ENCODE results near the gene SLCO2A1. TPM values are rescaled to one million over a fixed set of nuclear protein-coding genes. Genes with fewer than 3 reads are reported as not detected.

Gene SLCO2A1
- total RNA-seq, 1 donor from 2014 or later = 59.2 TPM

DNA sequence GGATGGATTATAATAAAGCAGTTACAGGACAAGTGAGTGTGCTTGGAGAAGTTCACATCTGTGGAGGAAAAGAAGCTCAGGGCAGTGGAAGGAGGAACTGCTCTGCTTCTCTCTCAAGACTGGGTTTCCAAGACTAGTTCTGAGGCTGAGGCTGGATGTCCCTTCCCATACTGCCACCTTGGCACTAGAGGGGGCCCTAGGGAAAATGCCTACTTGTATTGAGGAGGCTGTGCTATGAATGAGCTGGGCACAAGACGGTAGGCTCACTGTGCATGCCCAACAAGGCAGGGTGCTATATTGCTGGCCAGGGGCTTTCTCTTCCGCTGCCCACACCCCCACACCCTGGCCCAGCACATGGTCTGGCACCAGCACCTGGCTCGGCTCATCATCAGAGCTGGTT lies 65.2 kb downstream of the SLCO2A1 start:
- DNase-seq (ENCODE audit: low spot score) = no peak
- intact Hi-C loops (cut with DNase I) = no loop called here

DNA sequence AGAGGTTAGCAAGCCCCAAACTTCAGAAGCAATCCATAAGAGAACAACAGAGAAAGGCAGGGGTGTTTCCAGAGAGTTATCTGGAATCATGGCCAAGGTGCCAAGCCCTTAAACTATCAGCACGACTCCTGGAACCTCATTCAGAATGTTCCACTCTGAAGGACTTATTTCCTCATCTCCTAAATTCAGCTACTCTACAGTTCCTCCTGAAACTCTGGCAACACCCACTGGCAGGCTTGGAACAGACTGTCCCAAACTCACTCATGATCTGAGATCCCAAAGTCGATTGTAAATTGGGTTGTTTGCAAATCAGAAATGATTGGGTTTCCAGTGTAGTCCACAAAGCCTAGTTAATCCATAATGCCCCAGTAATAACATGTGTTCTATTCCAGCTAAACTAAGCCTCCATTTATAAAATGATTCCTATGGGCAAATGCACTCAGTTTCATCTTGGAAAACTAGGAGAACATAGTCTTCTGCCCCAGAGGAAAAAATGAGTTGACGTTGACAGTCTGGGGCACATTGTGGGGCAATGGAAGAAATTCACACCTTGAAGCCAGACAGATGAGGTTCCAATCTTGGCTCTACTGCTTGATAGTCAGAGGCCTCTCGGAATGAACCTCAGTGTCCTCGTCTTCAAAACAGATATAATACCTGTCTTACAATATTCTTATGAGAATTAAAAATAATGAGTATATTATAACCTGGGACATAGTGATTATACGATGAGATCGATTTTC lies 65.9 kb downstream of the SLCO2A1 start:
- DNase-seq (ENCODE audit: low spot score) = no peak
- intact Hi-C loops (cut with DNase I) = no loop called here

DNA sequence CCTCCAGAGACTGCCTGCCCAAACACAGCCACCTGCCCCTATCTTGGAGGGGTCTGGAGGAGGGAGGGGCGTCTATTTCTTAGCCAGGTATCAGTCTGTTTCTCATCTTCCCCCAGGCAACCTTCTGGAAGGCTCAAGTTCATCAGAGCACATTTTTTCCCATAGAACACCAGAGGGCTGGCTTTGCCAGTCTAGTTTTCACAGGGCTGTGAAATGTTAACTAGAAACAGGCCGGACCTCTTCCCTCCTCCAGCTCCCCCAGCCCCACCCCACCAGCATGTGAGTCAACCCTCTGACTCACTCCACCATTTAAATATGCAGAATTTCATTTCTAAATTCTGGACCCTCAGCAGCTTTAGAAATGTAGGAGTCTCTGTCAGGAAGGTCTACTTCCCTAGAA lies 66.9 kb downstream of the SLCO2A1 start:
- intact Hi-C loops (cut with DNase I) = no loop called here
- no peak for DNase-seq (ENCODE audit: low spot score)

DNA sequence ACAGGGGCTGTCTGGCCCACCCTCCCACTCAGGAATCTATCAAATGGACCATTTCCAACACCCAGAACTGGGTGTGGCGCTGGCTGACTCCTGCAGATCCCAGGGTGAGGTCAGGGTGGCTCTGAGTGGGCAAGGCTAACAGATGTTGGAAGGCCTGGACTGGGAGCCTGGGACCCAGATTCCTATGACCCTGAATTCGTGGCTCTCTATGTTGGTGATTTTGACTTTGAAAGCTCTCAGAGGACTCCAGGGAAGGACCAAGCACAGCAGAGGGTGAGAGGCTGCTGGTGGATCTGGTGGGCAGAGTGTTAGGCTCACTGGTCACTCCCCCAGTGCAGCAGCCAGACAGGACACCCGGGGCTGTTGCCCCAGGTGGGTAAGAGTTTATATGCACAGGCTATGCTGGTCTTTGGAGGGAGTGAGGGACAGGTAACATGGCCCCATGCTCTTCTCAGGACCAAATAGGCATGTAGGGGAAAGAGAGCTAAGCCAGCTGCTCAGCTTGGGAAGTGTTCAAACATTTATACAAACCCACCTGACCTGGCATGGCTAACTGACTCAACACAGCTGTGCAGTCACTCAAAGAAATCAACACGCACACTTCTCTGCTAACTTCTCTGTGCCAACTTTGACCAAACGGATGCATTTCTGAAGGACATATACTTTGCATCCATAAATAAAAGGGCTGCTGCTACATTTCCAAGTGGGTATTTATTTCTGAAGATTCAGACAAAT lies 71.5 kb downstream of the SLCO2A1 start:
- no peak for DNase-seq (ENCODE audit: low spot score)
- intact Hi-C loops (cut with DNase I) = no loop called here

DNA sequence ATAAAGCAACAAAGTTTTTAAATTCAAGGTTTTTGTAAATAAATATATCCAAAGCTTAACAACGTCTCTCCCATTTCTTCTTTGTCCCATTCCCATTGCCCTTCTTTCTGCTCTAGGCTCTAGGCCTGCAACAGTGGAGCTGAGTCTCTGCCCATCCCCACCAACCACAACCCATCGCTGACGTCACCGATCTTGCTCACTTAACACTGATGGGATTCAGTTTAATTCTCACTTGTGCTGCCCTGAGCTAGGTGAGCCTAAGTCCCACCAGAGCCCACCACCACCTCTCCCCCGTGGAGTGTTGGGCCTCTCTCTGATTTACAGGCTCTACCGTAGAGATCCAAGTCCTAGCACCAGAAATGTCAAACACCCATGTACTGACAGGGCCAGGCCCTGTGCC lies 72.7 kb downstream of the SLCO2A1 start:
- no peak for DNase-seq (ENCODE audit: low spot score)
- intact Hi-C loops (cut with DNase I) = no loop called here

DNA sequence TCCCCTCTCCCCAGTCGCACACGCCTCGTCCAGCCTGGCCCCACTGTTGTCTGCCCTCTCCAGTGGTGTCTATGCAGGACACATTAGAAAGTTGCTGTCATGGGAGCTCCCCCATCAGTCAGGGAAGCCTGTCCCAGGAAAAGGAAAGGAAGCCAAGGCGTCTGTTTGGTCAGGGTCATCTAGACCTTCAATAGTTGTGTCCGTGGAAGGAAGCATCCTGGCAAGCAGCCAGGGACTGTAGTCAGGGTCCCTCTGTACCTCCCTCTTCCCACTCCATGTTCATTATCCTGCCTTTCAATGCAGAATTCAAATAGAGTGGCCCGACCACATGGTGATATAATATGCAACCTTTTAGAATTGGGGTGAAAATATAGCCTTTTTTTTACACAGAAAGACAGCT lies 73.4 kb downstream of the SLCO2A1 start:
- intact Hi-C loops (cut with DNase I) = no loop called here
- DNase-seq (ENCODE audit: low spot score) = no peak

DNA sequence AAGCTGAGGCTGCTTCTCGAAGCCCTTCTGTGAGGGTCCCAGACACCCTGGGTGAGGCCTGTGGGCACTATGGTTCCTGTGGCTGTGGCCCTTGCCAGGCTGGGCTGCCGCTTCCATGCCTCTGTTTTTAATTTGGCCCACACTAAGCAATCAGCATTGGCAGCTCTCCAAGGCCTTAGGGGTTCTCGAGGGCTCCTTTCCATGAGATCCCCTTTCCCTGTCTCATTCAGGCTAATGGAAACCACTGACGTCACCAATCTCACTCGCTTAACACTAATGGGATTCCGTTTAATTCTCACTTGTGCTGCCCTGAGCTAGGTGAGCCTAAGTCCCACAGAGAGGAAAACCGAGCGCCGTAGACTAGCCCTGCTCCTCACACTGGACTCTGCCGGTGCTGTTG lies 73.8 kb downstream of the SLCO2A1 start:
- intact Hi-C loops (cut with DNase I) = no loop called here

DNA sequence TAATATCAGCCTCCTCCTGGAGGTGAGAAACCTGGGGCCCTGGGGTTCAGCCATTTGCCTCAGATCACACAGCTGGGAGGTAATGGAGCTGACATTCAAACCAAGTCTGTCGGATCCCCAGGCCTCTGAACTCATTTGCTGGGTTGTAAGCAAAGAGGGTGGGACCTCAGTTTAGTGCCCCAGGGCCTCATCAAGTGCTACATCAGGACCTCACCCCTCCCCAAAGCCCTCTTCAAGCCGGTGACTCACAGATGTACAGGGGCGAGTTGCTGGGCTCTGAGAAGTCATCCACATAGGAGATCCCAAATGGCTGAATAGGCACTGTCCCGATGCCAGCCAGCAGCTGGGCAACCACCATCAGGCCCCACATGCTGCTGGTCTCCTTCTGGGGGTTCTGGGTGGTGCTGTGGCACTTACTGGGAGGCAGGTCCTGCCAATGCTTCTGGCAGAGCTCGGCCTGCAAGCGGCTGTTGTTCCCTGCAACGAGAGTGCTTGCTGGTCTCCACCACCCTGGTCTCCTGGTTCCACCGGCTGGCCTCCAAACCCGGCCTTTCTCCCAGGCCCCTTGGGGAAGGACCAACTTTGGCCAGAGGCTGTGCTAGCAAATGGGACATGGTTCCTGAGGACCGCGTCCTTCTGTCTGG lies 74.9 kb downstream of the SLCO2A1 start:
- intact Hi-C loops (cut with DNase I) = no loop called here
- no peak for DNase-seq (ENCODE audit: low spot score)

More for the DNA sequence above, 73.8 kb downstream of the SLCO2A1 start:
- no peak for DNase-seq (ENCODE audit: low spot score)

DNA sequence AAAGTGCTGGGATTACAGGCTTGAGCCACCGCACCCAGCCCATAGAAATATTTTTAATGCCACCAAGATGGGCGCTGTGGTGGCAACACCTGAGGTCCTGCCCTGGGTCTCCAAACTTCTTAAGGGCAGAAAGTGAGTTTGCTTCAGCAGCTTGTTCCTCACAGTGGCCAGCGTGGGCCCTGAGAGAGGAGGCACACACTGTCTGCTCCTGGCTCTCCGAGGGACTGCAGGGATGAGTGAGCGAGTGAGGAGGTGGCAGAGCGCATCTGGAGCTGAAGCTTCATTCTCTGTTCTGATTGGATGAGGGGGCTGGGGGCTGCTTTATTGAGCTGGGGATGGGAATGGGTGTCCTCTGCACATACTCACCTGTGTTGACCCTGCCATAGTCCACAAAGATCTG lies 76.4 kb downstream of the SLCO2A1 start:
- intact Hi-C loops (cut with DNase I) = no loop called here

DNA sequence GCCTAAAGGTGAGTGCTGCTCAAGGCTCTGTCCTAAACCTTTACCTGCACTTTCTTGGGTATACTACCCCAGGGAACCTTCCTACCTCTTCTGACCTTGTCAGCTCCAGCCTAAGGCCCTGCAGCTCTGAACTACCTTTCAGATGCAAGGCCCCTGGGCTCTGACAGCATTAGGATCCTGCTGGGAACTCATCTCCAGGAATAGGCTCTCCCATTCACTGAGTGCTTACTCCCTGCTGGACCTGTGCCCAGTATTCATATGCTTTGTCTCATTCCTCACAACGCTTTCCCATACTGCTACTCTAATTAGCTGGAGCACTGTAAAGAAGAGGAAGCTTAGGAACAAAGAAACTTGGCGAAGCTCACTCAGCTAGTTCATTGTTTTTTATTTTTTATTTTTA lies 80.3 kb downstream of the SLCO2A1 start:
- intact Hi-C loops (cut with DNase I) = loop anchor here (2.0 to 5.0 kb wide), 2 partner anchors 41 to 83 kb away; no protein-coding TSS in a partner anchor
- DNase-seq (ENCODE audit: low spot score) = no peak

More for the DNA sequence above, 76.4 kb downstream of the SLCO2A1 start:
- no peak for DNase-seq (ENCODE audit: low spot score)

DNA sequence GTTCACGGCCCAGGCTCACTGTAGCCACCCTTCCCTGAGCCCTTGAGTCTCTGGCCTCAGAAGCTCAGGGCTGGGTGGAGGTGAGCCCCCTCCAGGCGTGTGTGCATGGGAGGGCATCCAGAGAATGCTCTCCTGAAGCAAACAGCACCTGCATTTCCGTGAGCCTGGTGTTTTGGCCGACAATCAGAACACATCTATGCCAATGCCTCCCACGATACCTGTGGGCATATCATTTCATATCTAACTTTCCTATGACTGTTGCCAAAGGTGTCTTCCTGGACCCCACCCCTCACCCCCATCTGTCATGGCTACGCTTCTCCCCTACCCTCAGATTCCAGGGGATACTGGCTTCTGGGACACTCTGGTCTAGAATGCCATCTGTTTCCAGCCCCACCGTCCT lies 80.7 kb downstream of the SLCO2A1 start:
- intact Hi-C loops (cut with DNase I) = loop anchor here (2.0 to 5.0 kb wide), 2 partner anchors 42 to 83 kb away; no protein-coding TSS in a partner anchor

DNA sequence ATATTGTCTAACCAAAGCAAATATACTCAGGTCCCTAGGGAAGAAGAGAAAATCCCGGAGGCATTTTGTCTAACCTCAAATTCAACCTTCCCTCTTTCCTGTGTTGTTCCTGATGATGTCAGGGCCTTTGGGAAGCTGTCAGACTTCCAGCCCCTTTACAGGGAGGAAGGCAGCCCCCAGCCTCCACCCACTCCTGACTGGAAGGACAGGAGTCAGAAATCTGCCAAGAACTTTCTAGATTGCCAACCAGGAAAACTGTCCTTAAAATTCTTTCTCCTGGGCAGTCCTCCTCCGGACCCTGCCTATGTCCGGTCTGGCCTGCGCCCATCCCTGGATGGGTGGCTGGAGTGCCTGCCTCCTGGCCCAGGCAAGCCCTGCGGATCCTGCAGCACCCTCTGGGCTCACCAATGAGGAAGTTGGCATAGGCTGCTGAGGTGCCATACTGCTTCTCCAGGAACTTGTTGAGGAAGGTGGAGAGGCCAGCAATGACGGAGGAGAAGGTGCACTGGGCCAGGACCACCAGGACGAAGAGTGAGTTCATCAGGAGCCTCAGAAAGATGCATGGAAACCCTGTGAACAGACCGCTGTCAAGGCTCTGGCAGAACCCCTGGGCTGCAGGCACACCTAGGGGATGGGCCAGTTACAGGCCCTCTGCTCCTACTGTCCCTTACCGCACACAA lies 81.5 kb downstream of the SLCO2A1 start:
- DNase-seq (ENCODE audit: low spot score) = no peak
- intact Hi-C loops (cut with DNase I) = loop anchor here (2.0 to 5.0 kb wide), 2 partner anchors 43 to 84 kb away; no protein-coding TSS in a partner anchor

More for the DNA sequence above, 80.7 kb downstream of the SLCO2A1 start:
- no peak for DNase-seq (ENCODE audit: low spot score)

DNA sequence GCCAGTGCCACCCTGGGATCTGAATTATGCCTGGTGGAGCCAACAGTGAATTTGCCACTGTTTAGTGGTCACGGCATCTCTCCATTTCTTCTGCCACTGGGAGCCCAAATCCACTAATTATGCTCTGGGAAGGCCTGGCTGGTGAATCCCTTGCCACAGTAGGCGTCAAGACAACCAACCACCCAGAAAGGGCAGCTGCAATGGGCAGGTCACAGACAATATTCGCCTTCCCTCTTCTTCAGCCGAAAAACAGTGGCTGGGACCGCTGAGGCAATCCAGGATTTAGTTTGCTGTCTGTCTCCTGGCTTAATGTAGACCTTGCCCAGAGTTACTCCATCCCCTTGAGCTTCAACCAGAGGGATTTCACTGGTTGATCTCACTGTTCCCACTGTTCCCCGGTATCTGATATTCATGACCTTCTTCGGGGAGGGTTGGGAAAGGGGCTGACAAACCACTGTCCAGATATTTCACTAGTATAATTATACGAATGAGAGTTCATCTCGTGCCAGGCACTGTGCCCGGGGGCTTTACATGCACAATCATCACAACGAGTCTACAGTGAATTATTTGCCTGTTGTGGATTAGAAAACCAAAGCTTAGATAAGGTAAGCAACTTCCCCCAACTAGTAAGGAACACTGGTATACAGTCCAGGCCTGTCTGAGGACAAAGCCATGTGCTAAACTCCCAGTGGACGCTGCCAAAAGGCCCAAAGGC lies 84.2 kb downstream of the SLCO2A1 start:
- intact Hi-C loops (cut with DNase I) = loop anchor here (5.0 kb wide), 1 partner anchor 87 kb away; no protein-coding TSS in a partner anchor
- no peak for DNase-seq (ENCODE audit: low spot score)

DNA sequence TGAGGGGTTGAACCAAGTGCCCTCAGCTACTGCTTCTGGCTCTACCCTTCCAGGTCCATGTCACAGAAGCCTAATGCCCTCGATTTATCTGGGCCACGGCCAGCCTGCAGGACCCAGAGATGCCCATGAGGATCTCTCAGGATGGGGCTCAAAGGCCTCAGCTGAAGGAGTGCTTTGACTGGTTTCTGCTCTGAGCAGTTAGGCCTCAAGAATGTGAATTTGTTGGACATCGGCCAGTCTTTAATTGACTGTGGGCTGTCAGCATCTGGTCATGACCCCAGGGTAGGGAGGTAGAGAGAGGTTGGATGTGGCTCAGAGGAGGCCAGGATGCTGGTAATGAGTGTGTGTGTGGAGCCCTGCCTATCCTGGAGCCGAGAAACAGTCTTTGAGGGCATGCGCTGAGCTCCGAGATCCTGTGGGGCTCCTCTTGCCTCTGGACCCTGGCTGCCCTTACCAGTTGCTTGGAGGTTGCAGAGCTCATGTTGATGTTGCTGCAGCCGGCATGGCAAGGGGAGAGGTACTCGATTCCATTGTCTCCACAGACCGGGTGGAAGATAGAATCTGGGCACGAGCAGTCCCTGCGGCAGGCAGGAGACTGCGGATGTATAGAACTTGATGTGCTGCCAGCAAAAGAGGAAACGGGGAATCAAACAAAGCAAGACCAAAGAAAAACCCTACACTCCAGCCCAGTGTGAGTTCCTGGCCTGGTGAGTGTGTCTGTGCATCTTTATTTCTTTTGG lies 84.9 kb downstream of the SLCO2A1 start:
- intact Hi-C loops (cut with DNase I) = loop anchor here (5.0 kb wide), 2 partner anchors 32 to 87 kb away; no protein-coding TSS in a partner anchor
- DNase-seq (ENCODE audit: low spot score) = no peak

DNA sequence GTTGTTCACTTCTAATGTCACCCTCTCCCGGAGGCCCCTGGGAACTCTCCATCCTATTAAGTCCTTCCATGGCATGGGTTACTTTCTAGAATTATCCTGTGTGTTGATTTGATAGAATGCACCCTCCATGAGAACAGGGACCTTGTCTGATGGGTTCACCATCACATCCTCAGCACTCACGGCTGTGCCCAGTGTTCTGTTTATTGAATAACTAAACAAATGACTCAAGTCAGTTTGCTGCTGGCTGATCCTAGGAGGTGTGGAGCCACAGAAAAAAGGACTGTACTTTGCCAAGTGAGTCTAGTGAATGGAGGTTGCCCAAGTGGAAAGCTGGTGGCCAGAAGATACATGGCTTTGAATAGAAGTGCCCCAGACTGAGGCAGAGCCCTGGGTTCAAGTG lies 85.5 kb downstream of the SLCO2A1 start:
- no peak for DNase-seq (ENCODE audit: low spot score)
- intact Hi-C loops (cut with DNase I) = loop anchor here (5.0 kb wide), 1 partner anchor 33 kb away; no protein-coding TSS in a partner anchor

DNA sequence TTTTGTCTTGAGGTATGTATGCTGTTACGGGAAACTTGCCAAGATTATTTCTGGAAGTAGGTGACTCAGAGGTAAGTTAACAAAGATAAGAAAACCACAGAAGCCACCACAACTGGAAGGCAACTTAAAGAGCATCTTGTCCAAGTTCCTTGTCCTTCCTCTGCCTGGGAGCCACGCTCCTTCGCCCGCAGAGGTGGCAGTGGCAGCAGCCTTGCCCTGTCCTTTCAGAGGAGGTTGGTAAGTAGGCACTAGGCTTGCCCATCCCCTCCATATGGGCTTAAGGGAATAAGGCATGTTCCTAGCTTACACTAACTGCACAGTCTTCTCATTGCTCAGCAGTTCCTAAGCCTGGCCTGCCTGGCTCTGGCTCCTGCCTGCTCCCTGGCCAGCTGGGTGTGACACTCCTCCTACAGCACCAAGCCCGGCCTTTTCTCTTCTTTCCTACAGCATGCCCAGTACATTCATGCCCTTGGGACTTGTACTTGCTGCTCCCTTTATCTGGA lies 86.0 kb downstream of the SLCO2A1 start:
- intact Hi-C loops (cut with DNase I) = loop anchor here (5.0 kb wide), 1 partner anchor 34 kb away; no protein-coding TSS in a partner anchor
- DNase-seq (ENCODE audit: low spot score) = peak; percentile 71

DNA sequence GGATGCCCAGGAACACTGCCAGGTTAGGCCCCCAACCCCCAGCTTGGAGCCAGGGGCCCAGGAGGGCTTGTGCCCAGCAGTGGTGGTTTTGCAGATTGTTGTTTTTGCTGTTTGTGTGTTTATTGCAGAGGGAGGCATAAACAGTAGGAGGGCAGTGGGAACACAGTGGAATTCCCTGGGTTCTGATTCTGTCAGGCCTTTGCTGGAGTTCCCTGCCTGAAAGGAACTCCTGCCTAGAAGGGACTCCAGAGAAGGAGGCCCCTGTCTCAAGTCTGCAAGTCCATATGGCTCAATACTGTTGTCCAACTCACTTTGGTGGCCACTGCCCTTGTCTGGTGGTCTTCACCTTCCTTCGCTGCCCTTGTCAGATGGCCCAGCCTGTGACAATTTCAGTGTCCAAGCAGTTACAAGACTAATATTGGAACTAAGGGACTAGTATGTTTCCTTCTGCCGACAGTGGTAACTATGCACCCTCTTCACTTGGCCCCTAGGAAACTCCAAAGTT lies 86.6 kb downstream of the SLCO2A1 start:
- intact Hi-C loops (cut with DNase I) = loop anchor here (5.0 kb wide), 1 partner anchor 34 kb away; no protein-coding TSS in a partner anchor

DNA sequence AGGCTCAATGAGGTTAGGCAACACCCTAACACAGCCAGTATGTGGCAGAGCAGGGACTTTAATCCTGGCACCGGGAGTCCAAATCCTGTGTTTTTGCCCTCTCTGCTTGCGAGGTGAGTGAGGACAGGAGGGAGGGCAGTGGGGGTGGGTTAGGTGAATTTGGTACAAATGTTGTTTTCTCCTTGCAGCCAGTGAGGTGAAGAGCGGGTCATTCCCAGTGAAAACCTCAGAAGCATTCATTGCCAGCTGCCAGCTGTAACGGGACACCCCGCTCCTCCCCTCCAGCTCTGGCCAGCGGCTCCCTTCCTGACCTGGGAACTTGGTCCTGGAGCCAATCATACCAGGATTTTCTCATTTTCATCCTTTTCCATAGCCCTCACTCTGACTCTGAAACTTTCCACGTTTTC lies 88.3 kb downstream of the SLCO2A1 start:
- DNase-seq (ENCODE audit: low spot score) = peak; percentile 17
- intact Hi-C loops (cut with DNase I) = loop anchor here (5.0 kb wide), 1 partner anchor 36 kb away; no protein-coding TSS in a partner anchor

More for the DNA sequence above, 86.6 kb downstream of the SLCO2A1 start:
- peak; percentile 31 for DNase-seq (ENCODE audit: low spot score)

All from cardiac septum (tissue), 1 donor.